ENCODE results near the gene ZNF829.

ZNF829 gene

GRCh38 chr19:36915992-36916830 is at the start of gene ZNF829, which contains the start of gene ZNF568:
TSS of gene ZNF829 (minus strand) at chr19:36916291. CDS start at chr19:36915167, 1,124 bp downstream.
TSS of gene ZNF568 (plus strand) at chr19:36916332. CDS start at chr19:36922771, 6,439 bp downstream.
- DNase-seq (ENCODE audit: low spot score), result no peak

- no peak for DNase-seq (ENCODE audit: low spot score)
These were observed 47.2 kb upstream of the ZNF829 start for GRCh38 chr19:36963280-36963679.

- DNase-seq (ENCODE audit: low spot score), result no peak
These were observed 46.3 kb upstream of the ZNF829 start for GRCh38 chr19:36962346-36962745.

DNA sequence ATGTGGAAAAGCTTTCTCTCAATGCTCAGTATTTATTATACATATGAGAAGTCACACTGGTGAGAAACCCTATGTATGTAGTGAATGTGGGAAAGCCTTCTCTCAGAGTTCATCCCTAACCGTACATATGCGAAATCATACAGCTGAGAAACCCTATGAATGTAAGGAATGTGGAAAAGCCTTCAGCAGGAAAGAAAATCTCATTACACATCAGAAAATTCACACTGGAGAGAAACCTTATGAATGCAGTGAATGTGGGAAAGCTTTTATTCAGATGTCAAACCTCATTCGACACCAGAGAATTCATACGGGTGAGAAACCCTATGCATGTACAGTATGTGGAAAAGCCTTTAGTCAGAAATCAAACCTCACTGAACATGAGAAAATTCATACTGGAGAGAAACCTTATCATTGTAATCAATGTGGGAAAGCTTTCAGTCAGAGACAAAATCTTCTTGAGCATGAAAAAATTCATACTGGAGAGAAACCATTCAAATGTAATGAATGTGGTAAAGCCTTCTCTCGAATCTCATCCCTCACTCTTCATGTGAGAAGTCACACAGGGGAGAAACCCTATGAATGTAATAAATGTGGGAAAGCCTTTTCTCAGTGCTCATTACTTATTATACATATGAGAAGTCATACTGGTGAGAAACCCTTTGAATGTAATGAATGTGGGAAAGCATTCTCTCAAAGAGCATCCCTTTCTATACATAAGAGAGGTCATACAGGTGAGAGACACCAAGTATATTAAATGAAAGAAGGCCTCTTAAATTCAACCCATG is 34.4 kb upstream of the ZNF829 start:
- DNase-seq (ENCODE audit: low spot score), result no peak

- DNase-seq (ENCODE audit: low spot score), result no peak
These were observed 23.1 kb upstream of the ZNF829 start for GRCh38 chr19:36939153-36939552.

- no peak for DNase-seq (ENCODE audit: low spot score)
These were observed 15.6 kb upstream of the ZNF829 start for GRCh38 chr19:36931684-36932083.

- DNase-seq (ENCODE audit: low spot score), result no peak
These were observed 2.0 kb upstream of the ZNF829 start for GRCh38 chr19:36918090-36918489.

GRCh38 chr19:36916991-36917390 is 900 bp upstream of the ZNF829 start:
- no peak for DNase-seq (ENCODE audit: low spot score)

- no peak for DNase-seq (ENCODE audit: low spot score)
These were observed 17.7 kb downstream of the ZNF829 start for GRCh38 chr19:36898422-36898821.

DNA sequence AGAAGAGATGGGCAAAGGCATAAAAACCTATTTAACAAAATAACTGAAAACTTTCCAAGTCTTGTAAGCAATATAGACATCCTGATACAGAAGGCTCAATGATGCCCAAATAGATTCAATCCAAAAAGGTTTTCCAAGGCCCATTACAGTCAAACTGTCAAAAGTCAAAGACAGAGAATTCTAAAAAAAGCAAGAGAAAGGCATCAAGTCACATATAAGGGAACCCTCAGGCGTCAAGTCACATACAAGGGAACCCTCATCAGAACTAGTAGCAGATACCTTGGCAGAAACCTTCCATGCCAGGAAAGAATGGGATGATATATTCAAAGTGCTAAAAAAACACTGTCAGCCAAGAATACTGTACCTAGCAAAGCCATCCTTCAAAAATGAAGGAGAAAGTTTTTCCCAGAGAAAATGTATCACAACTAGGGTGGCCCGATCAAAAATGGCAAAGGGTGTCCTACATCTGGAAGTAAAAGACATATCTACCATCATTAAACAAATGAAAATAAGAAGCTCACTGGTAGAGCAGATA is 21.2 kb downstream of the ZNF829 start:
- no peak for DNase-seq (ENCODE audit: low spot score)

DNA sequence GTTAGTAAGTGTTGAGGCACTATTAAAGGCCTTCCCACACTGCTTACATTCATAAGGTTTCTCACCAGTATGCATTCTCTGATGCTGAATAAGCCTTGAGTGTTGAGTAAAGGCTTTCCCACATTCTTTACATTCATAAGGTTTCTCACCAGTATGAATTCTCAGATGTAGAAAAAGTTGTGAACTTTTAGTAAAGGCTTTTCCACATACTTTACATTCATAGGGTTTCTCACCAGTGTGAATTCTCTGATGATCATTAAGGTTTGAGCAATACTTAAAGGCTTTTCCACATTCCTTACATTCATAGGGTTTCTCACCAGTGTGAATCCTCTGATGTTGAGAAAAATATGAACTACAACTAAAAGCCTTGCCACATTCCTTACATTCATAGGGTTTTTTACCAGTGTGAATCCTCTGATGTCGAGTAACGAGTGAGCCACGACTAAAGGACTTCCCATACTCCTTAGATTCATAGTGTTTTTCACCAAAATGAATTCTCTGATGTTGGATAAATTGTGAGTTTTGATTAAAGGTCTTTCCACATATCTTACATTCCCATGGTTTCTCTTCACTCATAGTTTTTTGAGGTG is 24.2 kb downstream of the ZNF829 start:
- no peak for DNase-seq (ENCODE audit: low spot score)

DNA sequence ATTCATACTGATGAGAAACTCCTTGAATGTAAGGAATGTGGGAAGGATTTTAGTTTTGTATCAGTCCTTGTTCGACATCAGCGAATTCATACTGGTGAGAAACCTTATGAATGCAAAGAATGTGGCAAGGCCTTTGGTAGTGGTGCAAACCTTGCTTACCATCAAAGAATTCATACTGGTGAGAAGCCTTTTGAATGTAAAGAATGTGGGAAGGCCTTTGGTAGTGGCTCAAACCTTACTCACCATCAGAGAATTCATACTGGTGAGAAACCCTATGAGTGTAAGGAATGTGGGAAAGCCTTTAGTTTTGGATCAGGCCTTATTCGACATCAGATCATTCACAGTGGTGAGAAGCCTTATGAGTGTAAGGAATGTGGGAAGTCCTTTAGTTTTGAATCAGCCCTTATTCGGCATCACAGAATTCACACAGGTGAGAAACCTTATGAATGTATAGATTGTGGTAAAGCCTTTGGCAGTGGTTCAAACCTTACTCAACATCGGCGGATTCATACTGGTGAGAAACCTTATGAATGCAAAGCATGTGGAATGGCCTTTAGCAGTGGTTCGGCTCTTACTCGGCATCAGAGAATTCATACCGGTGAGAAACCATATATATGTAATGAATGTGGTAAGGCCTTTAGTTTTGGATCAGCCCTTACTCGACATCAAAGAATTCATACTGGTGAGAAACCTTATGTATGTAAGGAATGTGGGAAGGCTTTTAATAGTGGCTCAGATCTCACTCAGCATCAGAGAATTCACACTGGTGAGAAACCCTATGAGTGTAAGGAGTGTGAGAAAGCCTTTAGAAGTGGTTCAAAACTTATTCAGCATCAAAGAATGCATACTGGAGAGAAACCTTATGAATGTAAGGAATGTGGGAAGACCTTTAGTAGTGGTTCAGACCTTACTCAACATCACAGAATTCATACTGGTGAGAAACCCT is 38.8 kb downstream of the ZNF829 start:
- DNase-seq (ENCODE audit: low spot score), result no peak

GRCh38 chr19:36851898-36852297 is 64.2 kb downstream of the ZNF829 start:
- DNase-seq (ENCODE audit: low spot score), result no peak

- DNase-seq (ENCODE audit: low spot score), result no peak
These were observed 65.3 kb downstream of the ZNF829 start, which contains the start of gene ZNF345 for GRCh38 chr19:36850559-36851442. TSS of gene ZNF345 (plus strand) at chr19:36850876. CDS start at chr19:36876831, 25,955 bp downstream.

GRCh38 chr19:36849701-36850558 is 66.2 kb downstream of the ZNF829 start:
- DNase-seq (ENCODE audit: low spot score), result no peak

GRCh38 chr19:36847968-36848367 is 68.1 kb downstream of the ZNF829 start:
- no peak for DNase-seq (ENCODE audit: low spot score)

GRCh38 chr19:36838784-36839324 is 77.2 kb downstream of the ZNF829 start:
- no peak for DNase-seq (ENCODE audit: low spot score)
